GM19452 (cell line): Measurements from ENCODE around the gene OR8K1.

Source experiments
- ATAC-seq: cut with Tn5 transposase; IDR thresholded peaks from one replicate; pipeline ENCODE4 v1.9.1; 2021; ENCODE audit not compliant: unreplicated experiment

Gene OR8K1

DNA sequence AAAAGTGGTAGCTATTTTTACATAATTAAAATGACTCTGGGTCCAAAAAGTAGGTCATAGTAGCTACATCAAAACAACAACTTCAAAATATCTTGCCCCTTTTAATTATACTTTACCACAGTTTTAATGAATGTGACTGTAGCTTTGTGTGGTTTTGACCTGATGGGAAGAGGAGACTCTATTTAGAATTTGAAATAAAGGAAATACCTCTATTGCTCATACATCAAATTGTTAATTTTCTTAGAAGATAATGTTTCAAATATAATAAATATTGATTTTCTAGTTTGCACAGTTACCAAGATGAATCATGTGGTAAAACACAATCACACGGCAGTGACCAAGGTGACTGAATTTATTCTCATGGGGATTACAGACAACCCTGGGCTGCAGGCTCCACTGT lies at the start of gene OR8K1:
TSS of gene OR8K1 (plus strand) at position 301 of the 400 bp plus-strand sequence. CDS start at position 301, 0 bp downstream.
- ATAC-seq: no peak

DNA sequence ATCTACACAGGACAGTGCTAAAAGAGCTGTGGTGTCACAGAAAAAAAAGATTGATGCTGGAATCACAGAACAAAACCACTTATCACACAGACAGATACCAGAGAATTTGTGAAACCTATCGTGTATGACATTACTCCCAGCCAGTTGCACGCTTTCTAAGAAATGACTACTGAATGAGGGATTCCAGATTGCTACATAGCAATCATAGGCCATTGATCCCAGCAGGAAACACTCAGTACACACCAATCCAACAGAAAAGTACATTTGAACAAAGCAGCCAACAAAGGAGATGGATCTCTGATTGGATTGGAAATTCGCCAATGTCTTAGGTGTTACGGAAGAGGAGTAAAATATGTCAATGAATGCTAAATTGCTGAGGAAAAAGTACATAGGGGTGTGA lies 48.9 kb upstream of the OR8K1 start:
- ATAC-seq: no peak

DNA sequence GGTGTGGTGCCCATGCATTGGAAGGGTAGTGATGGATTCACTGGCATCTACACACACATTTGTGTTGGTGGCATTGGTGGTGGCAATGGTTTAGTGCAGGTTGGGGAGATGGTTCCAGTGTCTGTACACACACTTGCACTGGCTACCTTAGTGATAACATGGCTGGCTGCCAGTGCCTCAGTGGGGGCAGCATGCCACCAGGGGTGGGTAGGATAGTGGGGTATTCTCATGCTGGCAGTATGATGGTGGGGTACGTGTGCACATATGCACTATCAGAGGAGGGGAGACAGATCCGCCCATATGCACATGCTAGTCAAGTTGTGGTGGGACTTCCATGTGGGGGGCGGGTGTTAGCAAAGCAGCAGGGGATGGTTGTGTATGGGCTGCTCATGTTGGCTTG lies 38.0 kb upstream of the OR8K1 start:
- ATAC-seq: no peak

DNA sequence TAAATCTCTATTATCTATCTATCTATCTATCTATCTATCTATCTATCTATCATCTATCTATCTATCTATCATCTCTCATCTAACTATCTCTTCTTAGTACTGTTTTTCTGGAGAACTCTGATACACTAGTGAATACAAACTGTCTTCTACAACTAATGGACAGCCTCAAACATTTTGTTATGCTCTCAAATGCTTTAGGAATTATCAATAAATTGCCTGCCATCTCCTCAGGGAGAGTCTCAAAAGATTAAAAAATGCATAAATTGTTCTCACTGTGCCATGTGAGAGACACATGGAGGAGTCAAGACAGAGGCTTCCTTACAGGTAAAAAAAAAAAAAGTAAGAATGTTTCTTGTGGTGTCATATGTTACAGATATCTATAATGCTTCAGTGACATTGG lies 31.0 kb upstream of the OR8K1 start, which contains the start of gene OR8K3:
TSS of gene OR8K3 (plus strand) at position 301 of the 400 bp plus-strand sequence. CDS start 3,163 bp downstream, outside the sequence.
- ATAC-seq: no peak

DNA sequence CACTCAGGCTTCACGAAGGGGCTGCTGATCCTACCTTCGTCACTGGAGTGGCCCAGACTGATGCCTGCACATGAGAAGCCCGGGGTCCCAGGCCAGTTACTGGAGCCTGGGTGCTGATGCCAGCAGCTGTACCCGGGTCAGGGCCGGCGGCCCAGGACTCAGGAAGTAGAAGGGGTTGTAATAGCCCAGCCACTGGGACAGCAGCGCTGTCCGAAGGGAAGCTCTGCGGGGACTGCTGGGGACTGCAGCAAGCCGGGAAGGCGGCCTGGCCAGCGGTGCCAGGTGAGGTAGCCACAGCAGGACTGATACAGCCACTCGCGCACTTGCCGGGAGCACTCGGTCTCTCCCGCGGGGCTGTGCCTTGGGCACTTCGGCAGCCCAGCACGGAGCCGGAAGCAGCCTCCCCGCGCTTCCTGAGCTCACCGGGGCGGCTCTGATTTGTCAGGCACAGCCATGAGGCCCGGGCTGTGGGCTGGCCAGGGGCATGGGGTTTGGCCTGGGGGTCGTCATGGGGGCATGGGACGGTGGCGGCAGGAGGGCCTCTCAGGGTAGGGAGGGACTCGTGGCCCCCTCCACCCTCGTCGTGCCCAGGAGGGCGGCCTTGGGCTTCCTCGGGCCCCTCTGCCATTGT lies 13.9 kb upstream of the OR8K1 start:
- ATAC-seq: no peak

DNA sequence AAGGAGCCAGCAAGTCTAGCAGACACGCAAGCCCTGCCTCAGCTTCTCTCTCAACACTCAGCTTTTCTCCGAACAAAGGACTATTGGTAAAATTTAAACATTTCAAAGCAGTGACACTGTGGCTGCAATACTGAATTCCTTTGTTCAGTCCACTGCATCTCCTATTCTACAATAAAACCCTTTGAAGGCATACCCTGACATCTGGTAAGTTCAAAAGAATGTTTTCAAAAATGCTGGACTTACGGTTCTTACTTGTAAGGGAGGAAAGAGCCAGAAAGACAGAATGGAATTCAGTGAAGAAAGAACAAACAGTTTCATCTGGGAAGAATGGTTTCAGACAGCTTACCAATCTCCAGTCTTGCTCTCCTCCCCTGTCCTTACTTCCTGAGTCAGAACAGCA lies 12.7 kb upstream of the OR8K1 start:
- ATAC-seq: no peak

DNA sequence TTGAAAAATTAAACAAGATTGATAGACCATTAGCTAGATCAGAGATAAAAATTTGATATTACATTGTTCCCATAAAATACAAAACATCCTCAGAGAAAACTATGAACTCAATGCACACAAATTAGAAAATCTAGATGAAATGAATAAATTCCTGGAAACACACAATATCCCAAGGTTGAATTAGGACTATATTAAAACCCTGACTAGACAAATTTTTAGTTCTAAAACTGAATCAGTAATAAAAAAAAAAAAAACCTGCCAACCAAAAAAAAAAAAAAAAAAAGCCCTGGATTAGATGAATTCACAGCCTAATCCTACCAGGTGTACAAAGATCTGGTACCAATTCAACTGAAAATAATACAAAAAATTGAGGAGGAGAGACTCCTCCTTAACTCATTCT lies 5.5 kb upstream of the OR8K1 start:
- ATAC-seq: no peak

DNA sequence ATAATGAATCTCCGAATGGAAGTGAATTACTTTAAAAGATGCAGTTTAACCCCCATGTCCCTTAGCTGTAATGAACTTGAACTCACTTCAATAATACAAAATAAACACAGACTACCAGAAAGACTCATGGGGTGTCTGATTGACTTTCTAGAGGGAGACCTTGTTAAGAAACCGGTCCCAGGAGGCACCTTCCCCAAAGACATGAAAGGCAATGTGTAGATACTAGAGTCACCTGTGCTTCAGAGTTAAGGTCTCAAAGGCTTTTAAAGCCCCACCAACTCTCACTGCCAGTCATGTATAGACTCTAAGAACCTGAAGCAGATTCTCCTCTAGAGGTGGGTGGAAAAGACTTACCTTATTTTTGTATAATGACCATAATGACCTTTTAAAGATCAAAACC lies 8.2 kb downstream of the OR8K1 start, which contains the start of gene OR8J1:
TSS of gene OR8J1 (plus strand) at position 301 of the 400 bp plus-strand sequence. CDS start 5,956 bp downstream, outside the sequence.
- ATAC-seq: no peak

DNA sequence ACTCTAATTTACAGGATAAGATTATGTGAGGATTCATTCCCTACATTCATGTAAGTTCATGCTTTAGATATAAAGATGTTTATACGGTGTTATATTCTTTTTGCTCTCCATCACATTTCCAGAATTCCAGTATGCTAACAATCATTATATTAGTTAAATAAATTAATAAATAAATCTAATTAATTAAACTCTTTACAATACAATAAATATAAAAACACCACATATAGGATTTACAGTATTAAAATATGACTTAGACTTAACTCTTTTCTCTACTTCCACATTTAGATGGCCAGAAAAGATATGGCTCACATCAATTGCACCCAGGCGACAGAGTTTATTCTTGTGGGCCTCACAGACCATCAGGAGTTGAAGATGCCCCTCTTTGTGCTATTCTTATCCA lies 29.5 kb downstream of the OR8K1 start, which contains the start of gene OR8U1:
TSS of gene OR8U1 (plus strand) at position 301 of the 400 bp plus-strand sequence. CDS start at position 301, 0 bp downstream.
- no peak for ATAC-seq

DNA sequence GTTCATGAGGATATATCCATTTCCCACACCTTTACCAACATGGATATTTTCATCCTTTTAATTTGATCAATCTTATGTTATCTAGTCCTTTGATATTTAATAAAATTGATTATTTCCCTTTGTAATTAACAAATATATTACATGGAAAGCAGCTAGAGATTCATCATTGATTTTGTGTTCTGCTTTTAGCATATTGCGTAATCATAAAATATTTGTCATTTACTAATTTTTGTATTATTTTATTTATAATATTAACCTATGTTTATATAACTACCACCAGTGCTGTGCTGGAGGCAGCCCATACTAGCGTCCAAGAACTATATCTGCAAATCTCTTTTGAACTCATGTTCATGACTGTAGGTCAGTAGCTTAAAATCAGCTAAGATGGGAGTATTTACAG lies 34.3 kb downstream of the OR8K1 start:
- no peak for ATAC-seq

DNA sequence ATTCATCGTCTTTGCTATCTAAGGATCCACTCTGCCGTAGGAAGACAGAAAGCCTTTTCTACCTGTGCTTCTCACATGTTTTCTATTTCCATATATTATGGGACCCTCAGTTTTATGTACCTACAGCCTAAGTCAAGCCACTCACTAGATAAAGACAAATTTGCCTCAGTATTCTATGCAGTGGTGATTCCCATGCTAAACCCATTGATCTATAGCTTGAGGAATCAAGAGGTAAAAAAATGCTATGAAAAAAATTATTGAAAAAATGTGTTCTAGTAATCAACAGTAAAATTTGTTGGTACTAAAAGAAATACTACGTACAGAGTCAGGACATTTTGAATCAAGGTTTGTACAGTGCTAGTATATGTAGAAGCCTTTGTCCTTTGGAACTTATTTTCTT lies 48.5 kb downstream of the OR8K1 start:
- ATAC-seq: no peak

DNA sequence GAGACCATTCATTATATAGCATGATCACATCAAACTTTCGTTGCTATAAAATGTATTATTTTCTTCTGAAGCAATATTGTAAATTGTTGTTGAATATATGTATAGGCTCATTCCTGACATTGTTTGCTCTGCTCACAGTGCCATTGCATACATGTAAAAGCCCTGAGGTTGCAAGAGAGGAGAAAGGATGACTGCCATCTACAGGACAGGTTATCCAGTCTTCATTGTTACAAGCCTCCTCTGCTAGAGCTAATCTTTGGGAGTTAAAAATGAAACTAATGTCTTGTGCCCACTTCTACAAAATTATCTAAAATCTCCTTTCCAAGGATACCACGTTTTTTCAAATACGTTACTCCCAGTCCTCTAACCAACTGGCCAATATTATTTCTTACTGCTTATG lies 50.2 kb downstream of the OR8K1 start:
- no peak for ATAC-seq
